ENCODE results near the gene SCG5.
A peak's percentile ranks its signal among the peaks of the same experiment; 100 is the strongest.

The SCG5 gene

DNA sequence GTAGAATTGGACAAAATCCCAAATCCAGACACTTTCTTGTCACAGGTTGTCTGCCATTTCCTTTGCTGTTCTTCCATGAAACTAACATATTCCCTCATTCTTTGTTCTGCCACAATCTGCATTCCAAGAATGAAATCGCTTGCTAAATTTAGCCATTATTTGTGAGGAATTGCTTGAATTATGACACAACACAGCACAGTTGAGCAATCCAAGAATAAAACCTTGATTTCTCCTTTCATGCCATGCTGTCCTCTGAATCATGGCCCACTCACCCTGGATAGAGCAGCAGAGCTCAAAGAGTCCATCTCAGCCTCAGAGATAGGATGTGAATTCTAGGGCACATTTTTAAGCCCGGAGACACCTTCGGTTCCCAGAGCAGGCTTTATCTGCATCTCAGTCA, 41.1 kb downstream of the SCG5 start:
- DNase-seq (ENCODE audit: low read depth): peak; percentile 96

DNA sequence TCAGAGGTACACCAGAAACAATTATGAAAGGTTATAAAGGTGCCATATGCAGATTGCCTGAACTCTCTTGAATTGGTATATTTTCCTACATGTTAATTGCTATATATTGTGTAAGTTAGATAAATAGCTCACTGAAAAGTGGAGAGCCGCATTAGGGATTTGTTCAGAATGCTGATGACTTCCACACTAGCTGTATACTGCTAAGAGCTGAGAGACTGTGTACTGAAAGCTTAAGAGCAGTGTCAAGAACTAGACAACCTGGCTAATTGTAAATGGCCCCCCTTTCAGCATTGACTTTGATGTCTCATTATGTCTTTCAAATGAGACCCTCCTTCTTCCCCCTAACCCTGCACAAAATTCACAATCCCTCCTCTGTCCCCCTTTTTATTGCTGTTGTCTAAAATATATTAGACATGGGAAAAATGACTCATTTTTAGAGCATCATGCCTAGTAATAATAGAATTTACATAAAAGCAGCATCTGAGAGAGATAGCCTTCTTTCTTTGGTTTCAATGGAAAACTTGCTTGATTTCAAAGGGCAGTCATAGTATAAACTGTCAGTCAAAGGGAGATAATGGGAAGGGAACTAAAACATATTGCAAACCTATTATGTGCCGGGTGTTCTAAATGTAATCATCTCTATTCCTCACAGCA, 41.6 kb downstream of the SCG5 start:
- no peak for DNase-seq (ENCODE audit: low read depth)
- TF ChIP-seq, protein P1, sequence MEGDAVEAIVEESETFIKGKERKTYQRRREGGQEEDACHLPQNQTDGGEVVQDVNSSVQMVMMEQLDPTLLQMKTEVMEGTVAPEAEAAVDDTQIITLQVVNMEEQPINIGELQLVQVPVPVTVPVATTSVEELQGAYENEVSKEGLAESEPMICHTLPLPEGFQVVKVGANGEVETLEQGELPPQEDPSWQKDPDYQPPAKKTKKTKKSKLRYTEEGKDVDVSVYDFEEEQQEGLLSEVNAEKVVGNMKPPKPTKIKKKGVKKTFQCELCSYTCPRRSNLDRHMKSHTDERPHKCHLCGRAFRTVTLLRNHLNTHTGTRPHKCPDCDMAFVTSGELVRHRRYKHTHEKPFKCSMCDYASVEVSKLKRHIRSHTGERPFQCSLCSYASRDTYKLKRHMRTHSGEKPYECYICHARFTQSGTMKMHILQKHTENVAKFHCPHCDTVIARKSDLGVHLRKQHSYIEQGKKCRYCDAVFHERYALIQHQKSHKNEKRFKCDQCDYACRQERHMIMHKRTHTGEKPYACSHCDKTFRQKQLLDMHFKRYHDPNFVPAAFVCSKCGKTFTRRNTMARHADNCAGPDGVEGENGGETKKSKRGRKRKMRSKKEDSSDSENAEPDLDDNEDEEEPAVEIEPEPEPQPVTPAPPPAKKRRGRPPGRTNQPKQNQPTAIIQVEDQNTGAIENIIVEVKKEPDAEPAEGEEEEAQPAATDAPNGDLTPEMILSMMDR (IDR thresholded peaks at IDR 0.05; ENCODE audit: low read length, missing control alignments): no peak
- H3K4me3 ChIP-seq (replicated peaks; ENCODE audit: low read depth, low read length): no peak overlapping the region

More for the DNA sequence above, 41.1 kb downstream of the SCG5 start:
- TF ChIP-seq, protein P1 (IDR thresholded peaks at IDR 0.05; ENCODE audit: low read length, missing control alignments): no peak
- H3K4me3 ChIP-seq (replicated peaks; ENCODE audit: low read depth, low read length): no peak overlapping the region

DNA sequence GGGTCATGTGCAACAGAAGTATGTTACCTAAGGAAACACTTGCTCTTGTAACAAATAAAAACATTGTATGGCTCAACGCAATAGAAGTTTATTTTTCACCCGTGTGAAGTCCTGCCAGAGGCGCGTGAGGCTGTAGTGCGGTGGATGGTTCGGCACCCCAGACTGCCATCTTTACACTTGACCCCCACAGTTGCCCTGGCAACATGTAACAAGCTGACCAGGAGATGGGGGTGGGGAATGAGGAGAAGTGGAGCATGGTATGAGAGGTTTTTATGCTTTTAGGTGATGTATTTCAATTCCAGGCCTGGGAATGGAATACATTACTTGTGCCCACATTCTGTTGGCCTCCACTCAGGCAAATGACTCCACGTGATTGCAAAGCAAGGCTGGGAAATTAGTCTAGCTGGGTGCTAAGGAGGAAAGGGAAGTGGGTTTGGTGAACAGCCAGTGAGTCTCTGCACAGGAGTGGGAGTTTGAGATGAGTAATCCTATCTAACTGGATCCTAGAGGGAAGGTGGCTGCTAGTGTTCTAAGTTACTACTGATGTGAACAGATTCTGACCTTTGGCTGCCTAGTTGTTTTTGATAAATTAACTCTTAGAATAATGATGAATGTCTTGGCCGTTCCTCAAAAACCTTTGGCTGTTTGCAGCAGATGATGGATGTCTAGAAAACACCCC, 42.5 kb downstream of the SCG5 start:
- TF ChIP-seq, protein P1 (IDR thresholded peaks at IDR 0.05; ENCODE audit: low read length, missing control alignments): no peak
- H3K4me3 ChIP-seq (replicated peaks; ENCODE audit: low read depth, low read length): no peak overlapping the region
- DNase-seq (ENCODE audit: low read depth): peak; percentile 97

DNA sequence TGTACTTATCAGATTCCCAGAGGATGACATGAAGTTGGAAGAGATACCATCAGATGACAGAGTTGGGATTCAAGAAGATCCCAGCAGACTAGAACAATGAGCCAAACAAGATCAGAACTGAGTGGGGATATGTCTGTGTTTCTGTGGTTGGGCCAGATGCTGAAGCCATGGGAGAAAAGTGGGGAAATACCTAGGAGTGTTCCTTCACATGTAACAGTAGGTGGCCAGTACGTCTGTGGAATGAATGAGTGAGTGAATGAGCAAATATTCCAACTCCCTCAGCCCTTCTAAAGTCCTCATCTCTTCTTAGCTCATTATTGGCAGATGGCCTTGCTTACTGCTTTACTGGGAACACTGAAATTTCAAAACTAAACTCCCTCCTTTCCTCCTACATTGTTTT, 44.1 kb downstream of the SCG5 start:
- TF ChIP-seq, protein P1 (IDR thresholded peaks at IDR 0.05; ENCODE audit: low read length, missing control alignments): no peak
- DNase-seq (ENCODE audit: low read depth): peak; percentile 89
- no peak overlapping the region for H3K4me3 ChIP-seq (replicated peaks; ENCODE audit: low read depth, low read length)

DNA sequence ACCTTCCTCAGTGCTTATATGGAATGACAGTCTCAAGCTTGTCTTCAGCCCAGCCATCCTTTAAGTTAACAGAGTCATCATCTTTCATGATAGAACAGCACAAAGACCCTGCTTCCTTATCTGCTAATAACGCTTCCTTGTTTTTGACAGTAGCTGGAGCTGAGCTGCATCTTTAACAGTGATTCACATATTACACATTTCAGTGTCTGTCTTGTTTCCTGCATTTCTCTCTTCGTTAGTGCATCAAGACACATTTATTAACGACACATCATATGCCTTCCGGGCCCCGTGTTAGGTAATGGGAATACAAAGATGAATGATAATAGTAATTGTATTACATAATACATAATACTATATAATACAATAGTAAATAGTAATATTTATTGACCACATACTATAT, 46.0 kb downstream of the SCG5 start:
- peak; percentile 44 for DNase-seq (ENCODE audit: low read depth)
- TF ChIP-seq, protein P1 (IDR thresholded peaks at IDR 0.05; ENCODE audit: low read length, missing control alignments): no peak
- no peak overlapping the region for H3K4me3 ChIP-seq (replicated peaks; ENCODE audit: low read depth, low read length)

DNA sequence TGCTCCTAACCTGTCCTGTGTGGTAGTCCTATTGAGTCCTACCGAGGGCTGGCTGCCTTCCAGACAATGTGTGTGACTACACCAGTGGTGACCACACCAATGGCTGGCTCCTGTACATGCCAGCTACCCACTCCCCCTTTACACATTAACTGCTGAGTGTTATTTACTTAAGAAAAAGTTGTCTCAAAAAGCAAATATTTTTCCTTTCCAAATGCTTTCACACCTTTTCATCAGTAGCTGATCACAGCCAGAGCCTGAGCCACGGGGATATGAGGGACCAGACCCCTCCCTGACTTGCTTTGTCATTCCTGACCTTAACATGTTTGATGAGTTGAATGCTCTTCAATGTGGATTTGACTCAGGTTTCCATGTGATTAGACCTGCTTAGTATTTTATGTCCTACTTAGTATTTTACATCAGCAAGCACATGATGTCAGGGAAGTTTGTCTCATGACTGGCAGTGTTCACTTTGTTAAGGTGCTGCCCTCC, 46.7 kb downstream of the SCG5 start:
- TF ChIP-seq, protein P1 (IDR thresholded peaks at IDR 0.05; ENCODE audit: low read length, missing control alignments): no peak
- H3K4me3 ChIP-seq (replicated peaks; ENCODE audit: low read depth, low read length): no peak overlapping the region
- no peak for DNase-seq (ENCODE audit: low read depth)

Data from fibroblast of pulmonary artery (primary cell).